Subcutaneous abdominal adipose tissue (tissue), 5 donors: ENCODE results near the gene ICOS.

Source experiments
- H3K27ac ChIP-seq: one replicate; pipeline ENCODE4 v1.7.0; 2013; ENCODE audit warnings: low read depth, mild to moderate bottlenecking, inconsistent platforms, low read length, moderate library complexity
- H3K27me3 ChIP-seq, 5 donors: one replicate each; pipeline ENCODE4 v1.7.0; 2013; ENCODE audit warnings: low read length in 5 of 5, inconsistent platforms in 1 of 5; ENCODE audit not compliant: control insufficient read depth in 5 of 5, insufficient read depth in 4 of 5
- H3K36me3 ChIP-seq, 5 donors: one replicate each; pipeline ENCODE4 v1.7.0; 2013; ENCODE audit warnings: low read length in 5 of 5; ENCODE audit not compliant: control insufficient read depth in 5 of 5, insufficient read depth in 5 of 5
- H3K4me1 ChIP-seq, 5 donors: one replicate each; pipeline ENCODE4 v1.7.0; 2013; ENCODE audit warnings: low read length in 5 of 5, mild to moderate bottlenecking in 3 of 5, moderate library complexity in 1 of 5; ENCODE audit not compliant: control insufficient read depth in 5 of 5, insufficient read depth in 5 of 5
- H3K4me3 ChIP-seq, 5 donors: one replicate each; pipeline ENCODE4 v1.7.0; 2013; ENCODE audit warnings: low read length in 5 of 5, low read depth in 1 of 5
- H3K9ac ChIP-seq, 5 donors: one replicate each; pipeline ENCODE4 v1.7.0; 2013; ENCODE audit warnings: low read length in 5 of 5, mild to moderate bottlenecking in 4 of 5, moderate library complexity in 3 of 5
- H3K9me3 ChIP-seq, 5 donors: one replicate each; pipeline ENCODE4 v1.7.0; 2013; ENCODE audit warnings: low read length in 5 of 5; ENCODE audit not compliant: control insufficient read depth in 5 of 5
- donor health status: healthy.
- donor health status: healthy.
- donor health status: healthy.
- donor health status: healthy.
- donor health status: healthy.

Gene ICOS

GRCh38 chr2:203988500-203989260 lies 52.1 kb downstream of the ICOS start:
- Histone ChIP-seq H3K27ac (no peak overlapping the region), H3K27me3 (no peaks in the 10 kb centered on the region), H3K9me3 (no peaks in the 10 kb centered on the region), H3K4me1 (no peaks in the 10 kb centered on the region), H3K9ac (no peak overlapping the region), H3K4me3 (no peak overlapping the region), H3K36me3 (no peaks in the 10 kb centered on the region)

GRCh38 chr2:203989521-203989920 lies 53.0 kb downstream of the ICOS start:
- no peak overlapping the region for H3K9ac ChIP-seq
- no peaks in the 10 kb centered on the region for H3K9me3 ChIP-seq
- no peaks in the 10 kb centered on the region for H3K36me3 ChIP-seq
- no peaks in the 10 kb centered on the region for H3K27me3 ChIP-seq
- H3K4me3 ChIP-seq: no peak overlapping the region
- H3K4me1 ChIP-seq: no peaks in the 10 kb centered on the region
- H3K27ac ChIP-seq: no peak overlapping the region

GRCh38 chr2:203992509-203992908 lies 55.9 kb downstream of the ICOS start:
- no peaks in the 10 kb centered on the region for H3K4me1 ChIP-seq

GRCh38 chr2:203993011-203993410 lies 56.4 kb downstream of the ICOS start:
- H3K4me1 ChIP-seq: no peaks in the 10 kb centered on the region
- no peak overlapping the region for H3K9ac ChIP-seq
- no peaks in the 10 kb centered on the region for H3K36me3 ChIP-seq
- H3K9me3 ChIP-seq: no peaks in the 10 kb centered on the region
- no peaks in the 10 kb centered on the region for H3K27me3 ChIP-seq
- no peak overlapping the region for H3K27ac ChIP-seq
- no peak overlapping the region for H3K4me3 ChIP-seq

More at GRCh38 chr2:203992509-203992908, 55.9 kb downstream of the ICOS start:
- Histone ChIP-seq H3K27ac (no peak overlapping the region), H3K36me3 (no peaks in the 10 kb centered on the region), H3K9ac (no peak overlapping the region), H3K4me3 (no peak overlapping the region), H3K27me3 (no peaks in the 10 kb centered on the region), H3K9me3 (no peaks in the 10 kb centered on the region)

GRCh38 chr2:203993560-203993959 lies 57.0 kb downstream of the ICOS start:
- H3K4me1 ChIP-seq: no peaks in the 10 kb centered on the region
- H3K4me3 ChIP-seq: no peak overlapping the region
- no peak overlapping the region for H3K9ac ChIP-seq
- H3K27ac ChIP-seq: no peak overlapping the region
- H3K9me3 ChIP-seq: no peaks in the 10 kb centered on the region
- no peaks in the 10 kb centered on the region for H3K36me3 ChIP-seq
- H3K27me3 ChIP-seq: no peaks in the 10 kb centered on the region

GRCh38 chr2:203994735-203995134 lies 58.2 kb downstream of the ICOS start:
- Histone ChIP-seq H3K9me3 (no peaks in the 10 kb centered on the region), H3K9ac (no peak overlapping the region), H3K27ac (no peak overlapping the region), H3K27me3 (no peaks in the 10 kb centered on the region), H3K4me1 (no peaks in the 10 kb centered on the region), H3K4me3 (no peak overlapping the region), H3K36me3 (no peaks in the 10 kb centered on the region)

GRCh38 chr2:203996692-203997091 lies 60.1 kb downstream of the ICOS start:
- no peaks in the 10 kb centered on the region for H3K36me3 ChIP-seq
- H3K27me3 ChIP-seq: no peaks in the 10 kb centered on the region
- H3K27ac ChIP-seq: no peak overlapping the region
- H3K9me3 ChIP-seq: no peaks in the 10 kb centered on the region
- H3K9ac ChIP-seq: no peak overlapping the region
- no peaks in the 10 kb centered on the region for H3K4me1 ChIP-seq
- H3K4me3 ChIP-seq: no peak overlapping the region

GRCh38 chr2:203997481-203997880 lies 60.9 kb downstream of the ICOS start:
- no peaks in the 10 kb centered on the region for H3K36me3 ChIP-seq
- no peak overlapping the region for H3K4me3 ChIP-seq
- H3K4me1 ChIP-seq: no peaks in the 10 kb centered on the region
- no peak overlapping the region for H3K27ac ChIP-seq
- H3K9me3 ChIP-seq: no peaks in the 10 kb centered on the region
- no peak overlapping the region for H3K9ac ChIP-seq
- no peaks in the 10 kb centered on the region for H3K27me3 ChIP-seq

GRCh38 chr2:203997980-203998809 lies 61.6 kb downstream of the ICOS start:
- H3K4me3 ChIP-seq: no peak overlapping the region
- H3K9me3 ChIP-seq: no peaks in the 10 kb centered on the region
- no peaks in the 10 kb centered on the region for H3K4me1 ChIP-seq
- H3K36me3 ChIP-seq: no peaks in the 10 kb centered on the region
- no peak overlapping the region for H3K27ac ChIP-seq
- no peak overlapping the region for H3K9ac ChIP-seq
- no peaks in the 10 kb centered on the region for H3K27me3 ChIP-seq

GRCh38 chr2:203999835-204000234 lies 63.3 kb downstream of the ICOS start:
- H3K4me1 ChIP-seq: no peaks in the 10 kb centered on the region
- no peaks in the 10 kb centered on the region for H3K36me3 ChIP-seq
- H3K9ac ChIP-seq: no peak overlapping the region
- no peak overlapping the region for H3K4me3 ChIP-seq
- H3K27me3 ChIP-seq: no peaks in the 10 kb centered on the region
- no peaks in the 10 kb centered on the region for H3K9me3 ChIP-seq
- H3K27ac ChIP-seq: no peak overlapping the region
